ENCODE data around the gene LBHD2.
"Not testable (repeated sequence)": the region's sequence is repeated elsewhere in the genome, so short reads cannot be mapped to it uniquely, and the experiment has no call there.

LBHD2 gene

GRCh38 chr14:103113774-103114173, 29.8 kb downstream of the LBHD2 start:
- no peak for TF ChIP-seq CTCF (IDR thresholded peaks at IDR 0.05; ENCODE audit: low read depth, low read length)
- no peak overlapping the region for H3K4me3 ChIP-seq (ENCODE audit: low read depth, low read length)

- H3K4me3 ChIP-seq (ENCODE audit: low read depth, low read length), result not testable (repeated sequence)
These were observed 31.2 kb downstream of the LBHD2 start for GRCh38 chr14:103115086-103115679.

GRCh38 chr14:103115845-103116572, 32.0 kb downstream of the LBHD2 start:
- H3K4me3 ChIP-seq (ENCODE audit: low read depth, low read length), result no peak overlapping the region
- no peak for TF ChIP-seq CTCF (IDR thresholded peaks at IDR 0.05; ENCODE audit: low read depth, low read length)

- H3K4me3 ChIP-seq (ENCODE audit: low read depth, low read length), result no peak overlapping the region
- TF ChIP-seq CTCF (IDR thresholded peaks at IDR 0.05; ENCODE audit: low read depth, low read length), result no peak
These were observed 32.6 kb downstream of the LBHD2 start for GRCh38 chr14:103116636-103117035.

GRCh38 chr14:103117499-103117898, 33.5 kb downstream of the LBHD2 start:
- H3K4me3 ChIP-seq (ENCODE audit: low read depth, low read length), result not testable (repeated sequence)

GRCh38 chr14:103118018-103118662, 34.1 kb downstream of the LBHD2 start:
- no peak for TF ChIP-seq CTCF (IDR thresholded peaks at IDR 0.05; ENCODE audit: low read depth, low read length)
- H3K4me3 ChIP-seq (ENCODE audit: low read depth, low read length), result no peak overlapping the region

GRCh38 chr14:103118663-103119404, 34.8 kb downstream of the LBHD2 start:
- no peak overlapping the region for H3K4me3 ChIP-seq (ENCODE audit: low read depth, low read length)
- TF ChIP-seq CTCF (IDR thresholded peaks at IDR 0.05; ENCODE audit: low read depth, low read length), result no peak

GRCh38 chr14:103119527-103119926, 35.5 kb downstream of the LBHD2 start:
- H3K4me3 ChIP-seq (ENCODE audit: low read depth, low read length), result not testable (repeated sequence)
